H1 (cell line): ENCODE measurements around the gene ASIC5. TPM values are rescaled to one million over a fixed set of nuclear protein-coding genes. Genes with fewer than 3 reads are reported as not detected.

Source experiments
- JUN ChIP-seq: IDR thresholded peaks from 2 replicates; pipeline ENCODE4 v1.6.1; 2011; ENCODE audit warnings: low read depth, mild to moderate bottlenecking, improper control_type of control experiment, low read length
- SAP30 ChIP-seq: fragments of 300-600 bp; sonication (generic); IDR thresholded peaks from 2 replicates; pipeline ENCODE4 v1.7.1; 2012; ENCODE audit warnings: low read length, moderate library complexity, mild to moderate bottlenecking, inconsistent platforms; ENCODE audit not compliant: insufficient read depth, insufficient replicate concordance
- SIRT6 ChIP-seq: IDR thresholded peaks from one replicate; pipeline ENCODE4 v1.7.1; 2012; ENCODE audit warnings: low read length, inconsistent platforms
- TAF7 ChIP-seq: optimal IDR thresholded peaks from 2 replicates; pipeline ENCODE3; 2011; ENCODE audit warnings: low read depth, mild to moderate bottlenecking, inconsistent platforms, low read length, moderate library complexity, borderline replicate concordance
- polyA plus RNA-seq, 7 experiments: library from polyadenylated mRNA; depleted of rRNA in 3 of 7; stranded (reverse) in 5 of 7; unstranded in 2 of 7; fragments of >200 nt in 5 of 7; fragments of 200-250 nt in 2 of 7; gene quantifications; 1 replicate in 5 of 7; 2 replicates in 1 of 7; 4 replicates in 1 of 7; pipeline versions ENCODE4 v1.2.1 to v1.2.3, GENCODE V29; 2011 to 2013; ENCODE audit warnings: missing spikeins in 2 of 7, mixed read lengths in 2 of 7
- total RNA-seq: library from RNA; stranded (reverse); fragmentation: NEBNext Ultra II Directional; extraction: Animal tissue kit (Norgen Biotek cat#: 25700); gene quantifications from 2 replicates; pipeline ENCODE4 v1.2.1, GENCODE V29; 2021

ASIC5 gene
- total and polyA plus RNA-seq, 2 of the 8 experiments (the other 6 are each of a cell fraction or from before 2014, with no cell fraction given): not detected

DNA sequence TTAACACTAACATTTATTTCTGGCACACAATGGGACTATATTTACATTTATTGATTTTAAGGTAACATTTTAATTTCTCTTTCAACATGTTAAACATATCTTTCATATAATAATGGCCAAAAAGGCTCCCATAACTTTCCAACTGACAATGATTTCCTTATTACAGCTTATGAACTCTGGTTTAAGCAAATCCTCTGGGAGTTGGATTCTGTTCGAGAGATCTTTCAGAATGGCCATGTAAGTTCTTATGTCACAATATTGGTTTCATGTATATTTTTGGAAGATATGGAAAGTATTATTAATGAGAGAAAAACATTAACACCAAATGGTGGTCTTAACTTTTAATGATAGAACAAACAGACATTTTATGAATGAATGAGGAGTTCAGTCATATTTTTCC lies 41.5 kb upstream of the ASIC5 start (continued):
- TF ChIP-seq TAF7 (no peak), SIRT6 (no peak), SAP30 (no peak), JUN (no peak)
- TF ChIP-seq, all 59 proteins: peak for 0
